HEK293T (cell line): Measurements from ENCODE around the gene KCNT1.
"Not testable (repeated sequence)": the region's sequence is repeated elsewhere in the genome, so short reads cannot be mapped to it uniquely, and the experiment has no call there.

Source experiments
- CTCF ChIA-PET: fragments of 350-600 bp; formaldehyde crosslinking; extraction: SDS; loops from one replicate; lab custom pipeline; 2021; ENCODE audit warnings: antibody characterized with exemption, inconsistent platforms; lab: Yijun Ruan, JAX
- POLR2A ChIA-PET: fragments of 350-600 bp; formaldehyde crosslinking; extraction: SDS; loops from one replicate; lab custom pipeline; 2020; ENCODE audit warnings: antibody characterized with exemption, inconsistent platforms; lab: Yijun Ruan, JAX
- DNase-seq: peaks from one replicate; pipeline ENCODE4 v3.0.0; 2012; ENCODE audit warnings: mixed read lengths; ENCODE audit errors: extremely low spot score
- ARNT ChIP-seq: fragments of 450-650 bp; IDR thresholded peaks from 2 replicates; pipeline ENCODE4 v1.6.1; 2017; ENCODE audit warnings: mild to moderate bottlenecking
- BHLHE40 ChIP-seq: fragments of 450-650 bp; IDR thresholded peaks from 2 replicates; pipeline ENCODE4 v1.6.1; 2016; ENCODE audit warnings: mild to moderate bottlenecking, moderate library complexity, borderline replicate concordance
- CTBP1 ChIP-seq: fragments of 450-650 bp; IDR thresholded peaks from 2 replicates; pipeline ENCODE4 v1.6.1; 2016; ENCODE audit warnings: borderline replicate concordance
- ELF4 ChIP-seq: fragments of 450-650 bp; IDR thresholded peaks from 2 replicates; pipeline ENCODE4 v1.6.1; 2017; ENCODE audit warnings: antibody characterized with exemption
- FOXA1 ChIP-seq: fragments of 450-650 bp; IDR thresholded peaks from 2 replicates; pipeline ENCODE4 v1.6.1; 2016; ENCODE audit warnings: mild to moderate bottlenecking
- FOXK2 ChIP-seq: fragments of 450-650 bp; IDR thresholded peaks from 2 replicates; pipeline ENCODE4 v1.6.1; 2016; ENCODE audit warnings: mild to moderate bottlenecking
- FOXM1 ChIP-seq: fragments of 450-650 bp; IDR thresholded peaks from 2 replicates; pipeline ENCODE4 v1.6.1; 2017; ENCODE audit warnings: mild to moderate bottlenecking, borderline replicate concordance
- HDGF ChIP-seq: fragments of 450-650 bp; IDR thresholded peaks from 2 replicates; pipeline ENCODE4 v1.6.1; 2017; ENCODE audit warnings: antibody characterized with exemption, borderline replicate concordance
- L3MBTL2 ChIP-seq: fragments of 450-650 bp; conservative IDR thresholded peaks from 2 replicates; pipeline ENCODE4 v1.6.1; 2016; ENCODE audit warnings: mild to moderate bottlenecking
- LEF1 ChIP-seq: fragments of 450-650 bp; IDR thresholded peaks from 2 replicates; pipeline ENCODE4 v1.6.1; 2017; ENCODE audit warnings: mild to moderate bottlenecking, borderline replicate concordance
- NFRKB ChIP-seq: fragments of 450-650 bp; IDR thresholded peaks from 2 replicates; pipeline ENCODE4 v1.6.1; 2016; ENCODE audit warnings: mild to moderate bottlenecking, moderate library complexity
- SP1 ChIP-seq: fragments of 450-650 bp; IDR thresholded peaks from 2 replicates; pipeline ENCODE4 v1.6.1; 2017
- SUZ12 ChIP-seq: fragments of 450-650 bp; IDR thresholded peaks from 2 replicates; pipeline ENCODE4 v1.6.1; 2016; ENCODE audit warnings: mild to moderate bottlenecking
- TARDBP ChIP-seq: fragments of 450-650 bp; IDR thresholded peaks from 2 replicates; pipeline ENCODE4 v1.6.1; 2016
- ZNF384 ChIP-seq: fragments of 450-650 bp; IDR thresholded peaks from 2 replicates; pipeline ENCODE4 v1.6.1; 2016
- TF ChIP-seq, protein P1 (sequence below): fragments of 450-650 bp; IDR thresholded peaks from 2 replicates; pipeline ENCODE4 v1.6.1; 2016

KCNT1 gene

DNA sequence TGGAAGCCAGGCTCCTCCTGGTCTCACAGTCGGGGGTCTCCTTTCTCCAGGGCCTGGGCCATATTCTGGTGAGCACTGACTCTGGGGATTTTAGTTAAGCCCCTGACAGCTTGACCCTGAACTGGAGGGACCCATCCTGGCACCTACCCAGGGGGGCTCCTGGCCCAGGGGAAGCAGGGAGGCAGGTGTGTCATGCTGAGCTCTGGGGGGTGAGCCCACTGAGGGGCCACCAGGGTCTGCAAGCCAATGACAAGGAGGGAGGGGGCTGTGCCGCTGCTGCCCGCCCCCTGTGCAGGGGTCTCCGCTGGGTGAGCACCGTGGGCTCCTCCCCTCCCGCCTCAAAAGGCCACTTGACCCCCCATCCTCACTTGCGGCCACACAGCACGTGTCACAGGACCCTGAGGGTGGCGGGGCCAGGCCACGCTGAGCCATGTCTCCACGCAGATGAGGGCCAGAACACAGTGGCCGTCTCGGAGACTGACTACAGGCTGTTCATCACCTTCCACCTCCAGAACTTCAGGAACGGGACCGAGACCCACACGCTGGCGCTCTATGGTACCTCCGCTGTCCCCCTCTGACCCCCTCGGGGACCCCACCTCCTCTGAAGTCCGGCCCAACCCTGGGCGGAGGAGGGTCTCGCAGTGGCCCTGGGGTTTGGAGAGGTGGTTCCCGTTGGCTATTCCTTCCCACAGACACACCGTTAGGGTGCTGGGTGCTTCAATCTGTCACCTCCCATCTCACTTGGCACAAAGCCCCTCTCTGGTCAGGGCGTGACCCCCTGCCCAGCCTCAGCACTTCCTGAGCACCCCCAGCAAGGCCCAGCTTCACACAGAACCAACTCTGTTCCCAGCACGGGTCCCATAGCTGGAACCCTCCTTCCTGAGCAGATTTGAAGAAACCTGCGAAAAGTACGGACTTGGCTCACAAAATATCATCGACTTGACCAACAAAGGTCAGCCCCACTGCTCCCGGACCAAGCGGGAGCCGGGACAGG lies 36.9 kb upstream of the KCNT1 start:
- no peak for TF ChIP-seq FOXK2
- TF ChIP-seq, protein P1, sequence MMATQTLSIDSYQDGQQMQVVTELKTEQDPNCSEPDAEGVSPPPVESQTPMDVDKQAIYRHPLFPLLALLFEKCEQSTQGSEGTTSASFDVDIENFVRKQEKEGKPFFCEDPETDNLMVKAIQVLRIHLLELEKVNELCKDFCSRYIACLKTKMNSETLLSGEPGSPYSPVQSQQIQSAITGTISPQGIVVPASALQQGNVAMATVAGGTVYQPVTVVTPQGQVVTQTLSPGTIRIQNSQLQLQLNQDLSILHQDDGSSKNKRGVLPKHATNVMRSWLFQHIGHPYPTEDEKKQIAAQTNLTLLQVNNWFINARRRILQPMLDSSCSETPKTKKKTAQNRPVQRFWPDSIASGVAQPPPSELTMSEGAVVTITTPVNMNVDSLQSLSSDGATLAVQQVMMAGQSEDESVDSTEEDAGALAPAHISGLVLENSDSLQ, result no peak
- no peak for TF ChIP-seq HDGF
- no peak for TF ChIP-seq ZNF384
- TF ChIP-seq FOXA1, result no peak
- no peak for TF ChIP-seq SUZ12
- TF ChIP-seq ARNT, result no peak
- no peak for TF ChIP-seq LEF1
- no peak for TF ChIP-seq BHLHE40
- TF ChIP-seq FOXM1, result no peak
- no peak for TF ChIP-seq TARDBP
- no peak for TF ChIP-seq NFRKB
- TF ChIP-seq CTBP1, result no peak
- no peak for TF ChIP-seq ELF4
- ChIA-PET CTCF (no interaction called here), POLR2A (no interaction called here)
- DNase-seq, result no peak

DNA sequence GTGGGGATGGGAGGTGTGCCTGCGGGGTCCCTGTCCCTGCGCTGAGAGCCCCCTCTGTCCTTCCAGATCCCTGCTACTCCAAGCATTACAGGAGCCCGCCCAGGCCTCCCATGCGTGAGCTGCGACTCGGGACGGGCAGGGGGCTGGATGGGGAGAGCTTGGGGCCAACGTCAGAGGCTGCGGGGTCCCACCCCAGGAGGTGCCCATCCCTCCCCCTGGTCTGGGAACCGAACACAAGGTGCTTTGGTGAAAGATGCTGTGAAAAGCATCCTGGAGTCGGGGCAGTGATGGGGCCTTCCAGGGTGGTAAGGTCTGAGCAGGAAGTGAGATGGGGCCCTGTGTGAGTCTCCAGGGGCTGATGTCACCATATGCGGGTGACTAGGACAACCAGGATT lies 36.2 kb upstream of the KCNT1 start:
- ChIA-PET POLR2A (no interaction called here), CTCF (no interaction called here)
- no peak for DNase-seq
- TF ChIP-seq SP1, result no peak
- no peak for TF ChIP-seq FOXA1
- TF ChIP-seq HDGF, result no peak
- TF ChIP-seq L3MBTL2, result no peak
- TF ChIP-seq SUZ12, result no peak
- TF ChIP-seq ARNT, result no peak
- TF ChIP-seq FOXK2, result no peak
- TF ChIP-seq, protein P1, result no peak
- TF ChIP-seq NFRKB, result no peak
- TF ChIP-seq BHLHE40, result no peak
- no peak for TF ChIP-seq TARDBP
- TF ChIP-seq ZNF384, result no peak
- TF ChIP-seq ELF4, result no peak
- no peak for TF ChIP-seq LEF1
- TF ChIP-seq FOXM1, result no peak
- no peak for TF ChIP-seq CTBP1

DNA sequence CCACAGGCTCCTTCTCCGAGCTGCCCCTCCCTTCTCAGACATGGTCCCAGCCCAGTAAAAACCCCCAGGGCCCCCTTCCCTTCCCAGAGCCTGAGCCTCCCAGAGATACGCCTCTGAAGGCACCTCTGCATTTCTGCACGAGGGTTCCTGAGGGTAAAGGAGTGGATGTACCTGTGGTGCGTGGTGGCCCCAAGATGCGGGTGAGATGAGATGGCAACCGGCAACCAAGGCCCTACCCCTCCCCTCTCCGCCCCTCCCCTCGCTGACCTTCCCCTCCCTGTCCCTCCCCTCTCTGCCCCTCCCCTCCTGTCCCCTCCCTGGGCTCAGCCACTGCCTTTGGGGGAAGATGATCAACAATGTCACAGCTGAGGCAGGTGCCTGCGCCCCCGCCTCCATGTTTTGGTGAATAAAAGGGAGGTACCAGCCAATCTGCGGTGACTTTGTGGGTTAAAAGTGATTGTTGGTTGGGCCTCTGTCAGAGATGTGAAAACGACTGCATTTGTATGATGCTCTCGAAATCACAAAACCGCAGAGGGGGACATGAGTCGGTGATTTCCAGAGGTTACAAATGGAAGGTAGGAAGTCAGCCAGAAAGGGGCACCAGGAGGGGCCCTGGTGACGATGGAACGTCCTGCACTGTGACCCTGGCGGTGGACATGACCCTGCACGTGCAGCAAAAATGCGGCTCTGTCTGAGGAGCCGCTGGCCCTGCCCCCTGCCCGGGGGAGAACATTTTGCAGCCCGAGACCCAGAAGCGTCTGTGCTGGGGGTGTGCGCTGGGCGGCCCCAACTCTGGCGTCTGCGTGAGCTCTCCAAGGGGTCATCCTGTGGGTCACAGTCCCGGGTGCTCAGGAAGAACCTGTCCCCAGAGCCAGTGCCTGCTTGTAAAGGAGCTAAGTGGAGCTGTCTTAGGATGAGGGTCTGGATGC lies 35.2 kb upstream of the KCNT1 start:
- DNase-seq, result no peak
- CTCF ChIA-PET, result no interaction called here
- TF ChIP-seq FOXM1 (no peak), NFRKB (no peak), ELF4 (no peak), BHLHE40 (no peak)
- POLR2A ChIA-PET, result no interaction called here

DNA sequence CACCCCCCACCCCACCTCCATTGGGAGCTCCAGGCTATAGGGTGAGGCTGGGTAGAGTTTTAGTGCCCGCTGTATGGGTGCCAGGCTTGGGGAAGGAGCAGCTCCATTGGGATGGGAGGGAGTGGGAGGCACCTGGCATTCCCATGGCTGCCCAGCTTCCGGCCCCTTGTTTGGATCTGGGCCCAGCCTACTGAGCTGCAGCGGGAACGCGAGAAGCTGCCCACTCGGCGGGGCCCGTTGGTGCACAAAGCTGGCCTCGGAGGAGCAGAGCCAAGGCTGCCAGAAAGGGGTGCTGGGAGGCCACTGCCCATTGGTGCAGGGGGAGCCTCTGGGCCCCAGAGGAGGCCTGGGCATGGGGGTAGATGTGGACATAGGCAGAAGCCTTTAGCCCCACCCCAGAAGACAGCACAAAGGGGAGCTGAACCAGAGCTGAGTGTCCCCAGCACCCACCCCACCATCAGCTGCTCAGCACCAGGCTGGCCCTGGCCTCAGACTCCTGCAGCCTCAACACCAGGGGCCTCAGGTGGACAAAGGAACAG lies 34.5 kb upstream of the KCNT1 start:
- TF ChIP-seq HDGF (no peak), NFRKB (no peak), ELF4 (no peak), FOXM1 (no peak), SUZ12 (no peak), BHLHE40 (no peak), TARDBP (no peak), CTBP1 (no peak), ARNT (no peak), FOXK2 (no peak), L3MBTL2 (no peak), SP1 (no peak), FOXA1 (no peak), ZNF384 (no peak), LEF1 (no peak)
- TF ChIP-seq, protein P1, result no peak
- DNase-seq, result no peak
- ChIA-PET POLR2A (no interaction called here), CTCF (no interaction called here)

DNA sequence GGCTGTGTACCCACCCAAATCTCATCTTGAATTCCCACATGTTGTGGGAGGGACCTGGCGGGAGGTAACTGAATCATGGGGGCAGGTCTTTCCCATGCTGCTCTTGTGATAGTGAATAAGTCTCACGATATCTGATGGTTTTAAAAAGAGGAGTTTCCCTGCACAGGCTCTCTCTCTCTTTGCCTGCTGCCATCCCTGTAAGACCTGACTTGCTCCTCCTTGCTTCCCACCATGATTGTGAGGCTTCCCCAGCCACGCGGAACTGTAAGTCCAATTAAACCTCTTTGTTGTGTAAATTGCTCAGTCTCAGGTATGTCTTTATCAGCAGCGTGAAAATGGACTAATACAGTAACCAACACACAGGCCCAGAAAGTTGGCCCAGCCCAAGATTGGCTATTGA lies 33.0 kb upstream of the KCNT1 start:
- POLR2A ChIA-PET, DNase-seq, CTCF ChIA-PET: not testable (repeated sequence)
